ENCODE data around the gene ZFHX3.

ZFHX3 gene

GRCh38 chr16:73020409-73020884 is 27.5 kb downstream of the ZFHX3 start:
- Histone ChIP-seq H3K36me3 (no peaks in the 10 kb centered on the region), H3K4me3 (ENCODE audit: low read depth in 1 of 2, low read length in 1 of 2) (no peak overlapping the region), H3K9me3 (no peaks in the 10 kb centered on the region), H3K27ac (no peak overlapping the region), H3K27me3 (no peaks in the 10 kb centered on the region), H3K4me1 (ENCODE audit: control insufficient read depth in 1 of 2, insufficient read depth in 1 of 2, low read depth in 1 of 2, low read length in 1 of 2) (no peaks in the 10 kb centered on the region)
- TF ChIP-seq CTCF (IDR thresholded peaks at IDR 0.05): no peak

- H3K4me3 ChIP-seq (ENCODE audit: low read depth in 1 of 2, low read length in 1 of 2): no peak overlapping the region
- no peaks in the 10 kb centered on the region for H3K4me1 ChIP-seq (ENCODE audit: control insufficient read depth in 1 of 2, insufficient read depth in 1 of 2, low read depth in 1 of 2, low read length in 1 of 2)
- H3K27me3 ChIP-seq: no peaks in the 10 kb centered on the region
- no peaks in the 10 kb centered on the region for H3K9me3 ChIP-seq
- no peak for TF ChIP-seq CTCF (IDR thresholded peaks at IDR 0.05)
- no peaks in the 10 kb centered on the region for H3K36me3 ChIP-seq
- H3K27ac ChIP-seq: no peak overlapping the region
These were observed 28.2 kb downstream of the ZFHX3 start for GRCh38 chr16:73019457-73020362.

DNA sequence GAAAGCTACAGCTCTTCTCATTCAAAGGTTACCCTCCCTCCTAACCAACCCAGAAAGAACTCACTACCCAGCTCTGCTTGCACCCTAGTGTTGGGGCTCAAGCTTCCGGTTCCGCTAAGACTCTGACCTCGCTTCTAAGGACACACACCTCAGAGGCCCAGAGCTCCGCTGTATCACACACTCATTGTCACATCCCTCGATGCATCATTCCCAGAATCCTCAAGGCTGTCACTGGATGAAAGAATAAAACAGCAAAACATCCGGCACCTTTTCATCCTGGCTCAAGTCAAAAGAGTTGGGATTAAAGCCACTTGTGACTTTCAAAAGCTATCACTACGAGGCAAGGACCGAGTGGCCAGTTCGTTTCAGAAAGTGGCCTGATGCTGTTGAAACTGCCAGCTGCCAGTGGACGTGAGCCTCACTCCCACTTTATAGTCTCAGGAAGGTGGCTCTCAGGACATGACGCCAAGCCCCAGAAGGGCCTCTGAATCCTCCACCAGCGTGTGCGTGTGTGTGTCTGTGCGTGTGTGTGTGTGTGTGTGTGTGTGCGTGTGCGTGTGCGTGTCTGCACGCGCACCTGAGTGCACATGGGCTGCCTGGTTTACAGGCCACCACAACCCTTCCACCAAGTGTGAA is 29.0 kb downstream of the ZFHX3 start:
- Histone ChIP-seq H3K27ac (no peak overlapping the region), H3K36me3 (no peaks in the 10 kb centered on the region), H3K9me3 (no peaks in the 10 kb centered on the region), H3K4me1 (ENCODE audit: control insufficient read depth in 1 of 2, insufficient read depth in 1 of 2, low read depth in 1 of 2, low read length in 1 of 2) (no peaks in the 10 kb centered on the region), H3K4me3 (ENCODE audit: low read depth in 1 of 2, low read length in 1 of 2) (no peak overlapping the region), H3K27me3 (no peaks in the 10 kb centered on the region)
- TF ChIP-seq CTCF (IDR thresholded peaks at IDR 0.05): no peak

DNA sequence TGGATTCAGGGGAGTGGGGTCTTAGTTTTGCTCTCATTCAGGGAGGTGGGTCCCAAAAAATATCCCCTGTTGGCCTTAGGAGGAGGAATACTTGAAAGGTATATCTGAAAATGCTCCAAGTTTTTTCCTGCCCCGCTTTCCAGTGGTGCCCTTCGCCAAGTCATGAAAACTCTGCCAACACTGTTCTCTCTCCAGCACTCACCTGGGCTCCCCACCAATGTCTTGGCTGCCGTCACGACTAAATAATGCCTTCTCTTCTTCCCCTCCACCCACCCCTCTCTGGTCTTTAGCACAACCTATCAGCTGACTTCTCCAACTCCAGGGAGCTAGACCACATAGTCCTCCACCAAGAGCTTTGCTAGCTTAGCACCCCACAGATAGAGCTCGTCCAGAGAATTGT is 30.6 kb downstream of the ZFHX3 start:
- H3K36me3 ChIP-seq: no peaks in the 10 kb centered on the region
- H3K27ac ChIP-seq: no peak overlapping the region
- no peak overlapping the region for H3K4me3 ChIP-seq (ENCODE audit: low read depth in 1 of 2, low read length in 1 of 2)
- TF ChIP-seq CTCF (IDR thresholded peaks at IDR 0.05): no peak
- H3K27me3 ChIP-seq: no peaks in the 10 kb centered on the region
- H3K4me1 ChIP-seq (ENCODE audit: control insufficient read depth in 1 of 2, insufficient read depth in 1 of 2, low read depth in 1 of 2, low read length in 1 of 2): no peaks in the 10 kb centered on the region
- H3K9me3 ChIP-seq: no peaks in the 10 kb centered on the region

- TF ChIP-seq CTCF (IDR thresholded peaks at IDR 0.05): no peak
- Histone ChIP-seq H3K36me3 (no peaks in the 10 kb centered on the region), H3K27ac (no peak overlapping the region), H3K27me3 (no peaks in the 10 kb centered on the region), H3K4me1 (ENCODE audit: control insufficient read depth in 1 of 2, insufficient read depth in 1 of 2, low read depth in 1 of 2, low read length in 1 of 2) (no peaks in the 10 kb centered on the region), H3K4me3 (ENCODE audit: low read depth in 1 of 2, low read length in 1 of 2) (no peak overlapping the region), H3K9me3 (no peaks in the 10 kb centered on the region)
These were observed 31.5 kb downstream of the ZFHX3 start for GRCh38 chr16:73016488-73016830.
